KMS-11 (cell line): ENCODE results near the gene ARID1B.

Experiments
- H2AFZ ChIP-seq: fragments of 200-600 bp; sonication (generic); 2 replicates; pipeline ENCODE4 v1.6.1; 2016; ENCODE audit warnings: antibody characterized with exemption, mixed run types, low read depth
- H3K27ac ChIP-seq: fragments of 200-600 bp; sonication (generic); 2 replicates; pipeline ENCODE4 v1.6.1; 2016; ENCODE audit warnings: mild to moderate bottlenecking, mixed run types
- H3K27me3 ChIP-seq: fragments of 200-600 bp; sonication (generic); 2 replicates; pipeline ENCODE4 v1.6.1; 2017; ENCODE audit warnings: mild to moderate bottlenecking, low read depth, mixed run types, moderate library complexity; ENCODE audit not compliant: insufficient read depth
- H3K36me3 ChIP-seq: fragments of 200-600 bp; sonication (generic); 2 replicates; pipeline ENCODE4 v1.6.1; 2017; ENCODE audit warnings: mild to moderate bottlenecking, mixed run types; ENCODE audit not compliant: insufficient read depth
- H3K4me1 ChIP-seq: fragments of 200-600 bp; sonication (generic); 2 replicates; pipeline ENCODE4 v1.6.1; 2016; ENCODE audit warnings: mild to moderate bottlenecking, low read depth, mixed run types; ENCODE audit not compliant: poor library complexity, severe bottlenecking
- H3K4me2 ChIP-seq: fragments of 200-600 bp; sonication (generic); 2 replicates; pipeline ENCODE4 v1.7.0; 2016; ENCODE audit warnings: mild to moderate bottlenecking, mixed run types
- H3K4me3 ChIP-seq: fragments of 200-600 bp; sonication (generic); IDR thresholded peaks from 2 replicates; pipeline ENCODE4 v1.6.1; 2017; ENCODE audit warnings: low read depth, low read length, mixed read lengths; ENCODE audit not compliant: insufficient read depth
- H3K79me2 ChIP-seq: fragments of 200-600 bp; sonication (generic); 2 replicates; pipeline ENCODE4 v1.6.1; 2016; ENCODE audit warnings: low read depth, mixed run types; ENCODE audit not compliant: insufficient read depth
- H3K9ac ChIP-seq: fragments of 200-600 bp; sonication (generic); 2 replicates; pipeline ENCODE4 v1.6.1; 2016; ENCODE audit warnings: mild to moderate bottlenecking, mixed run types
- H4K20me1 ChIP-seq: fragments of 200-600 bp; sonication (generic); 2 replicates; pipeline ENCODE4 v1.6.1; 2016; ENCODE audit warnings: mild to moderate bottlenecking, mixed run types; ENCODE audit not compliant: insufficient read depth
- CTCF ChIP-seq: fragments of 200-600 bp; sonication (generic); conservative IDR thresholded peaks from 2 replicates; pipeline ENCODE4 v1.6.1; 2017; ENCODE audit warnings: low read depth, mild to moderate bottlenecking, antibody characterized with exemption, low read length, moderate library complexity, mixed read lengths

ARID1B gene

DNA sequence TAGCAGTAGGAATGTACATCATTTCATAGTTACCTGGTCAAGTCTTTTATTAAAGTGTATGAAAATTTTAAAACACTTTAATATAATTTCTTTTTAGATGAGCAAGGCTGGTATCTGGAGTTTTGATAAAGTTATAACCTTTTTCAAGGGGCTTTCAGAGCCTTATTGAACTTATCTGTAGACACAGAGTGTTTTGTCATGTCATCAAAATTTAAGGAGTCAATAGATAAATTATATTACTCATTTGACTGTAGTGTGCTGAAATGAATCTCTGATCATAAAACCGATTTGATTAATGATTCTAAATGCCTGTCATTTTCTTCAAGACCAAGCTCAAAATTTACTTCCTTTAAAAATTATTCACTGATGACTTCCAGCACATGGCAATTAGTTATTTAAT is 125.6 kb downstream of the ARID1B start:
- no peaks in the 10 kb centered on the region for H3K4me1 ChIP-seq
- no peaks in the 10 kb centered on the region for H3K36me3 ChIP-seq
- H3K9ac ChIP-seq, result no peak overlapping the region
- no peak overlapping the region for H3K4me2 ChIP-seq
- TF ChIP-seq CTCF, result no peak
- peaks cover 23% of the 10 kb centered on the region; the same call in 1 of the 2 replicates for H3K79me2 ChIP-seq
- no peaks in the 10 kb centered on the region for H3K27me3 ChIP-seq
- H3K4me3 ChIP-seq, result no peak overlapping the region
- no peak overlapping the region for H2AFZ ChIP-seq
- peaks cover 15% of the 10 kb centered on the region; the same call in 1 of the 2 replicates for H4K20me1 ChIP-seq
- no peak overlapping the region for H3K27ac ChIP-seq

DNA sequence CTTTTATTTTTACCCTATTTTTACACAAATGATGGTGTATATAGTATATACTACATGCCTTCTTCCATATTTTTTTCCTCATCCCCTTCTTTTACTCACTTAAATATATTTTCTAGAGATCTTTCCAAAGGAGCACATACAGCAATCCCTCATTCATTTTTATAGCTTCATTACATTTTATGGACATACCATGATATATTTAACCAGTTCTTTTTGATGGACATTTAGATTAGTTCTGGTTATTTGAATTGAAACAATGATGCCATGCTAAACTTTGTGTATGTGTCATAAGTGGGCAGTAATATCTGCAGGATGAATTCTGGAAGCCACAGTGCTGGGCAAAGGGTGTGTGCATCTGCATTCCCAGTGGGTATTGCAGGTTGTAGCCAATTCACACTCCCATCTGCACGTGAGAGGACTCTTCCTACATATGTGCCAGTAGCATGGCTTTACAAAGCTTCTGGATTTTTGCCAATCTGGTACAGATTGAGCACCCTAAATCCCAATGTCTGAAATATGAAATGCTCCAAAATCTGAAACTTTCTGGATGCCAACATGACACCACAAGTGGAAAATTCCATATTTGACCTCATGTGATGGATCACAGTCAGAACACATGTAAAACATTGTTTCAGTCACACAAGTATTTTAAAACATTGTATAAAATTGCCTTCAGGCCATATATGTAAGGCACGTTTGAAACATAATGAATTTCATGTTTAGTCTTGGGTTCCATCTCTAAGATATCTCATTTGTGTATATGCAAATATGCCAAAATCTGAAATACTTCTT is 127.2 kb downstream of the ARID1B start:
- no peaks in the 10 kb centered on the region for H3K36me3 ChIP-seq
- H4K20me1 ChIP-seq, result peaks cover 15% of the 10 kb centered on the region; the same call in 1 of the 2 replicates
- H2AFZ ChIP-seq, result no peak overlapping the region
- no peak overlapping the region for H3K9ac ChIP-seq
- no peak overlapping the region for H3K4me3 ChIP-seq
- H3K27me3 ChIP-seq, result no peaks in the 10 kb centered on the region
- no peak overlapping the region for H3K27ac ChIP-seq
- H3K4me2 ChIP-seq, result no peak overlapping the region
- H3K79me2 ChIP-seq, result peaks cover 19% of the 10 kb centered on the region; the same call in 1 of the 2 replicates
- peaks cover under 1% of the 10 kb centered on the region for H3K4me1 ChIP-seq
- TF ChIP-seq CTCF, result no peak

DNA sequence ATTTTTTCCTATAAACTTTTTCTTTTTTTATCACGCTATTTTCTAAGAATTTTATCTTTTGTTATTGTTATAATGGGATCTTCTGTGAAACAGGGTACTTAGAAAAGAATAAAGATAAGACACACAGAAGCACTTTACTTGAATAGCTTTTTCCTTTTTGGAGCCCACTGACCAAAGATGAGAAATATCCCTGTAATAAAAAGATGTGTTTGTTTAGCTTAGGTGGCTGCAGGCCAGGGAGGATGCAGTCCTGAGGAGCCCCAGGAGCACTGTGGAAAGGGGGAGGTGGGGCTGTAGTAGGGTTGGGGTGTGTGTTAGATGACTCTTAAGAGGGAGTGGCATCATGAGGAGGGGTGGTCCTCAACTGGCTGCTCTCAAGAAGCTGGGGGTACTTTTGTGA is 128.6 kb downstream of the ARID1B start:
- no peaks in the 10 kb centered on the region for H3K36me3 ChIP-seq
- no peak overlapping the region for H3K4me3 ChIP-seq
- peaks cover 14% of the 10 kb centered on the region for H3K4me1 ChIP-seq
- no peak overlapping the region for H3K4me2 ChIP-seq
- H3K9ac ChIP-seq, result no peak overlapping the region
- no peak overlapping the region for H2AFZ ChIP-seq
- no peak overlapping the region for H3K27ac ChIP-seq
- TF ChIP-seq CTCF, result no peak
- H4K20me1 ChIP-seq, result peaks cover 5% of the 10 kb centered on the region; the same call in 1 of the 2 replicates
- peaks cover 9% of the 10 kb centered on the region; the same call in 1 of the 2 replicates for H3K79me2 ChIP-seq
- H3K27me3 ChIP-seq, result no peaks in the 10 kb centered on the region

GRCh38 chr6:156906451-156906850 is 129.3 kb downstream of the ARID1B start:
- H3K27ac ChIP-seq, result no peak overlapping the region
- no peaks in the 10 kb centered on the region for H3K36me3 ChIP-seq
- no peak overlapping the region for H3K4me3 ChIP-seq
- no peak overlapping the region for H2AFZ ChIP-seq
- H3K79me2 ChIP-seq, result peaks cover 12% of the 10 kb centered on the region; the same call in 1 of the 2 replicates
- peaks cover 21% of the 10 kb centered on the region for H3K4me1 ChIP-seq
- no peaks in the 10 kb centered on the region for H3K27me3 ChIP-seq
- H4K20me1 ChIP-seq, result peaks cover 6% of the 10 kb centered on the region; the same call in 1 of the 2 replicates
- TF ChIP-seq CTCF, result no peak
- H3K9ac ChIP-seq, result no peak overlapping the region
- H3K4me2 ChIP-seq, result no peak overlapping the region
